Left ventricle myocardium inferior (tissue), 1 donor: ENCODE results near the gene ALOX15B. TPM values are rescaled to one million over a fixed set of nuclear protein-coding genes. Genes with fewer than 3 reads are reported as not detected.

ENCODE experiments used
- DNase-seq: peaks from one replicate; pipeline ENCODE4 v3.0.0-alpha.2; 2020
- H3K27ac ChIP-seq: fragments of 200-600 bp; replicated peaks from 2 replicates; pipeline ENCODE4 v1.8.0; 2021
- H3K27me3 ChIP-seq: fragments of 200-600 bp; 2 replicates; pipeline ENCODE4 v1.8.0; 2021; ENCODE audit warnings: low read depth
- H3K36me3 ChIP-seq: fragments of 200-600 bp; 2 replicates; pipeline ENCODE4 v1.8.0; 2021
- H3K4me1 ChIP-seq: fragments of 200-600 bp; 2 replicates; pipeline ENCODE4 v1.8.0; 2021
- H3K4me3 ChIP-seq: fragments of 200-600 bp; 2 replicates; pipeline ENCODE4 v1.8.0; 2021; ENCODE audit warnings: mild to moderate bottlenecking, moderate library complexity
- H3K9me3 ChIP-seq: fragments of 200-600 bp; replicated peaks from 2 replicates; pipeline ENCODE4 v1.8.0; 2021
- CTCF ChIP-seq: fragments of 200-600 bp; IDR thresholded peaks from 2 replicates; pipeline ENCODE4 v1.8.0; 2021; ENCODE audit warnings: antibody characterized with exemption, mild to moderate bottlenecking, borderline replicate concordance
- intact Hi-C: fragments of 100-400 bp; cut with micrococcal nuclease; formaldehyde crosslinking; loops from one replicate; pipeline ENCODE4 v1.11.0; 2022
- total RNA-seq: library from RNA; stranded (reverse); fragmentation: NEBNext Ultra II Directional; extraction: Animal tissue kit (Norgen Biotek cat#: 25700); gene quantifications from one replicate; pipeline ENCODE4 v1.2.1, GENCODE V29; 2021
- donor health status: DM: no; HTN: yes; CAD: no; lungs with severe emphysema.

The ALOX15B gene
- total RNA-seq, 1 donor from 2014 or later = not detected

- no peak for DNase-seq
- intact Hi-C loops = loop anchor here (10.0 kb wide), 1 partner anchor 249 kb away; no protein-coding TSS in a partner anchor
Measured at GRCh38 chr17:7993972-7994589, 44.8 kb upstream of the ALOX15B start.

GRCh38 chr17:7995724-7996123 lies 43.1 kb upstream of the ALOX15B start:
- Histone ChIP-seq H3K9me3 (no peaks in the 10 kb centered on the region), H3K36me3 (no peaks in the 10 kb centered on the region), H3K27ac (no peak overlapping the region), H3K4me3 (no peak overlapping the region), H3K4me1 (peaks cover 13% of the 10 kb centered on the region), H3K27me3 (peaks cover 23% of the 10 kb centered on the region)
- intact Hi-C loops = loop anchor here (10.0 kb wide), 1 partner anchor 251 kb away; no protein-coding TSS in a partner anchor
- no peak for TF ChIP-seq CTCF
- no peak for DNase-seq

More at GRCh38 chr17:7993972-7994589, 44.8 kb upstream of the ALOX15B start:
- Histone ChIP-seq H3K27me3 (peaks cover 8% of the 10 kb centered on the region), H3K4me3 (no peak overlapping the region), H3K9me3 (no peaks in the 10 kb centered on the region), H3K27ac (peak overlapping the region; percentile 76), H3K36me3 (no peaks in the 10 kb centered on the region), H3K4me1 (peaks cover 24% of the 10 kb centered on the region)
- no peak for TF ChIP-seq CTCF

- Histone ChIP-seq H3K4me1 (peaks cover 14% of the 10 kb centered on the region), H3K27ac (peak overlapping the region; percentile 84), H3K4me3 (peak overlapping the region; percentile 24), H3K9me3 (no peaks in the 10 kb centered on the region), H3K36me3 (no peaks in the 10 kb centered on the region), H3K27me3 (peaks cover 38% of the 10 kb centered on the region)
- intact Hi-C loops = loop anchor here (10.0 kb wide), 1 partner anchor 252 kb away; no protein-coding TSS in a partner anchor
- DNase-seq = peak; percentile 33
- peak; percentile 58 for TF ChIP-seq CTCF
Measured at GRCh38 chr17:7997186-7997585, 41.7 kb upstream of the ALOX15B start.

- Histone ChIP-seq H3K36me3 (no peaks in the 10 kb centered on the region), H3K4me1 (peaks cover 22% of the 10 kb centered on the region), H3K27me3 (peaks cover 85% of the 10 kb centered on the region), H3K4me3 (peak within 1 kb of the TSS; percentile 60), H3K9me3 (no peaks in the 10 kb centered on the region), H3K27ac (no peak within 1 kb of the TSS)
- no peak for TF ChIP-seq CTCF
- intact Hi-C loops = no loop called here
- DNase-seq = no peak
Measured at GRCh38 chr17:8001976-8002720, 36.7 kb upstream of the ALOX15B start, which contains the start of gene GUCY2D. Gene GUCY2D, plus strand, starts transcription at chr17:8002615. Its CDS starts 433 bp downstream, at chr17:8003048.

GRCh38 chr17:8002721-8003593 lies 35.9 kb upstream of the ALOX15B start:
- Histone ChIP-seq H3K27ac (no peak overlapping the region), H3K4me1 (peaks cover 16% of the 10 kb centered on the region), H3K27me3 (peaks cover 86% of the 10 kb centered on the region), H3K4me3 (peak overlapping the region; percentile 60), H3K36me3 (no peaks in the 10 kb centered on the region), H3K9me3 (no peaks in the 10 kb centered on the region)
- no peak for DNase-seq
- intact Hi-C loops = no loop called here
- TF ChIP-seq CTCF = no peak
